Neural crest cell (in vitro differentiated cells): ENCODE results near the gene LIME1. TPM values are rescaled to one million over a fixed set of nuclear protein-coding genes. Genes with fewer than 3 reads are reported as not detected.

Source experiments
- DNase-seq: peaks from one replicate; pipeline ENCODE4 v3.0.0; 2021; ENCODE audit warnings: low read depth, mixed read lengths, low spot score
- H3K27ac Mint-ChIP-seq: one replicate; pipeline ENCODE4 v1.8.0; 2021; ENCODE audit warnings: mild to moderate bottlenecking, mixed read lengths; ENCODE audit not compliant: unreplicated experiment
- H3K27me3 Mint-ChIP-seq: 2 replicates; pipeline ENCODE4 v1.8.0; 2021; ENCODE audit warnings: low read depth, mild to moderate bottlenecking, mixed read lengths
- H3K36me3 Mint-ChIP-seq: 2 replicates; pipeline ENCODE4 v1.8.0; 2021; ENCODE audit warnings: low read depth, mild to moderate bottlenecking, mixed read lengths
- H3K4me1 Mint-ChIP-seq: 2 replicates; pipeline ENCODE4 v1.8.0; 2021; ENCODE audit warnings: mixed read lengths
- H3K4me3 Mint-ChIP-seq: one replicate; pipeline ENCODE4 v1.8.0; 2021; ENCODE audit warnings: mild to moderate bottlenecking, mixed read lengths
- H3K9me3 Mint-ChIP-seq: 2 replicates; pipeline ENCODE4 v1.8.0; 2021; ENCODE audit warnings: mixed read lengths
- CTCF ChIP-seq: fragments of 200-600 bp; sonication (generic); conservative IDR thresholded peaks from 2 replicates; pipeline ENCODE4 v1.5.0; 2021; ENCODE audit warnings: antibody characterized with exemption, mild to moderate bottlenecking
- total RNA-seq: library from RNA; stranded (reverse); gene quantifications from 2 replicates; pipeline ENCODE4 v1.2.1, GENCODE V29; 2021

The LIME1 gene
- total RNA-seq, 1 donor from 2014 or later = 17.6 TPM

GRCh38 chr20:63753381-63753780 lies 16.9 kb downstream of the LIME1 start:
- no peak for DNase-seq
- Mint-ChIP-seq H3K9me3 (peaks cover 2% of the 10 kb centered on the region), H3K36me3 (peaks cover 3% of the 10 kb centered on the region), H3K4me3 (peak overlapping the region; percentile 27), H3K27me3 (no peaks in the 10 kb centered on the region), H3K4me1 (peaks cover 16% of the 10 kb centered on the region), H3K27ac (no peak overlapping the region)
- no peak for TF ChIP-seq CTCF

GRCh38 chr20:63754008-63754407 lies 17.5 kb downstream of the LIME1 start:
- no peak for TF ChIP-seq CTCF
- H3K27ac Mint-ChIP-seq = no peak overlapping the region
- peak overlapping the region; percentile 27 for H3K4me3 Mint-ChIP-seq
- H3K9me3 Mint-ChIP-seq = peaks cover 3% of the 10 kb centered on the region
- DNase-seq = no peak
- no peaks in the 10 kb centered on the region for H3K27me3 Mint-ChIP-seq
- peaks cover 16% of the 10 kb centered on the region for H3K4me1 Mint-ChIP-seq
- peaks cover under 1% of the 10 kb centered on the region for H3K36me3 Mint-ChIP-seq

- TF ChIP-seq CTCF = no peak
- no peak for DNase-seq
- Mint-ChIP-seq H3K4me3 (no peak overlapping the region), H3K27me3 (no peaks in the 10 kb centered on the region), H3K36me3 (peaks cover 2% of the 10 kb centered on the region), H3K4me1 (peaks cover 14% of the 10 kb centered on the region), H3K27ac (no peak overlapping the region), H3K9me3 (peaks cover 3% of the 10 kb centered on the region)
These were observed 19.6 kb downstream of the LIME1 start for GRCh38 chr20:63755933-63756647.

GRCh38 chr20:63756648-63756991 lies 20.2 kb downstream of the LIME1 start:
- Mint-ChIP-seq H3K4me1 (peaks cover 12% of the 10 kb centered on the region), H3K27ac (no peak overlapping the region), H3K4me3 (no peak overlapping the region), H3K27me3 (no peaks in the 10 kb centered on the region), H3K9me3 (peaks cover 3% of the 10 kb centered on the region), H3K36me3 (peaks cover 2% of the 10 kb centered on the region)
- TF ChIP-seq CTCF = no peak
- DNase-seq = no peak

- Mint-ChIP-seq H3K9me3 (peaks cover 3% of the 10 kb centered on the region), H3K27me3 (no peaks in the 10 kb centered on the region), H3K36me3 (peaks cover 4% of the 10 kb centered on the region), H3K4me3 (no peak overlapping the region), H3K4me1 (peaks cover 12% of the 10 kb centered on the region), H3K27ac (peak overlapping the region; percentile 57)
- TF ChIP-seq CTCF = no peak
- DNase-seq = no peak
These were observed 21.7 kb downstream of the LIME1 start for GRCh38 chr20:63758152-63758551.
